A673 (cell line): ENCODE measurements around the gene COG6. TPM values are rescaled to one million over a fixed set of nuclear protein-coding genes. Genes with fewer than 3 reads are reported as not detected.

Source experiments
- BruUV-seq: library from RNA; stranded (reverse); fragments of 400-500 nt; replicated peaks from 2 replicates; lab custom pipeline; 2021; lab: Mats Ljungman, UMichigan
- CTCF ChIA-PET: fragments of 300-600 bp; sonication (Branson Sonifier 250); formaldehyde crosslinking; loops from one replicate; lab custom pipeline; 2022; ENCODE audit warnings: antibody characterized with exemption; lab: Charles Lee
- POLR2A ChIA-PET: fragments of 300-600 bp; sonication (Branson Sonifier 250); formaldehyde crosslinking; loops from one replicate; lab custom pipeline; 2022; ENCODE audit warnings: antibody characterized with exemption; ENCODE audit not compliant: low non-redundant PET; lab: Charles Lee
- DNase-seq: peaks from one replicate; pipeline ENCODE4 v3.0.0-alpha.2; 2015; ENCODE audit warnings: low spot score
- H3K27ac ChIP-seq: fragments of 200-600 bp; sonication (generic); 2 replicates; pipeline ENCODE4 v1.5.1; 2016; ENCODE audit warnings: mixed run types, low read depth, mild to moderate bottlenecking, mixed read lengths, antibody characterized with exemption, low read length; ENCODE audit not compliant: poor library complexity, severe bottlenecking
- H3K27me3 ChIP-seq: fragments of 200-600 bp; sonication (generic); replicated peaks from 2 replicates; pipeline ENCODE4 v1.6.1; 2017; ENCODE audit warnings: mixed run types, low read depth, mild to moderate bottlenecking, mixed read lengths, antibody characterized with exemption, low read length; ENCODE audit not compliant: insufficient read depth, poor library complexity
- H3K36me3 ChIP-seq: fragments of 200-600 bp; sonication (generic); 2 replicates; pipeline ENCODE4 v1.6.1; 2016; ENCODE audit warnings: mixed run types, mild to moderate bottlenecking, mixed read lengths, antibody characterized with exemption, low read length; ENCODE audit not compliant: insufficient read depth, poor library complexity, severe bottlenecking
- H3K4me1 ChIP-seq: fragments of 200-600 bp; sonication (generic); 2 replicates; pipeline ENCODE4 v1.6.1; 2017; ENCODE audit warnings: mixed run types, mild to moderate bottlenecking, mixed read lengths, antibody characterized with exemption, low read length; ENCODE audit not compliant: insufficient read depth, poor library complexity, severe bottlenecking
- H3K4me3 ChIP-seq: fragments of 200-600 bp; sonication (generic); 2 replicates; pipeline ENCODE4 v1.5.1; 2016; ENCODE audit warnings: low read depth, mixed run types, mild to moderate bottlenecking, mixed read lengths, low read length; ENCODE audit not compliant: poor library complexity, severe bottlenecking
- H3K9me3 ChIP-seq: fragments of 200-600 bp; sonication (generic); 2 replicates; pipeline ENCODE4 v1.6.1; 2016; ENCODE audit warnings: mixed run types, low read depth, mild to moderate bottlenecking, mixed read lengths, antibody characterized with exemption, low read length; ENCODE audit not compliant: poor library complexity, severe bottlenecking
- CTCF ChIP-seq: fragments of 300-800, 200-600 bp; sonication (generic); conservative IDR thresholded peaks from 2 replicates; pipeline ENCODE4 v1.5.1; 2017; ENCODE audit warnings: low read depth, mild to moderate bottlenecking, antibody characterized with exemption, low read length, moderate library complexity, mixed read lengths
- EZH2 ChIP-seq: fragments of 200-600 bp; sonication (generic); IDR thresholded peaks from 2 replicates; pipeline ENCODE4 v1.6.1; 2017; ENCODE audit warnings: borderline replicate concordance, low read depth, mild to moderate bottlenecking, mixed read lengths, antibody characterized with exemption, low read length; ENCODE audit not compliant: poor library complexity, severe bottlenecking
- intact Hi-C: fragments of 100-400 bp; cut with micrococcal nuclease; formaldehyde crosslinking; loops from one replicate; pipeline ENCODE4 v1.10.0; 2022; ENCODE audit not compliant: unreplicated experiment
- total RNA-seq: library from RNA; stranded (reverse); gene quantifications from 2 replicates; pipeline ENCODE4 v1.2.3, GENCODE V29; 2021

The COG6 gene
- total RNA-seq, 1 experiment from 2014 or later = 33.6 TPM

DNA sequence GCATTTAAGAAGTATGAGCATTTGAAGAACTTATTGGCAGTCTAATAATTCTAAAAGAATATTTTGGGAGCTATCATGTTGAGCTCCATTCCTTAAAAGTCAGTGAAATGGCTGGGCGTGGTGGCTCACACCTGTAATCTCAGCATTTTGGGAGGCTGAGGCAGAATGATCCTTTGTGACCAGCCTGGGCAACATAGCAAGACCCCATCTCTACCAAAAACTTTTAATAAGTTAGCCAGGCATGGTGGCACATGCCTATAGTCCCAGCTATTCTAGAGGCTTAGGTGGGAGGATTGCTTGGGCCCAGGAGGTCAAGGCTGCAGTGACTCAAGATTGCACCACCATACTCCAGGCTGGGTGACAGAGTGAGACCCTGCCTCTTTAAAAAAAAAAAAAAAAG, 8.0 kb downstream of the COG6 start:
- ChIA-PET CTCF (no interaction called here), POLR2A (no interaction called here)
- TF ChIP-seq CTCF (no peak), EZH2 (no peak)
- Histone ChIP-seq H3K4me1 (no peaks in the 10 kb centered on the region), H3K27ac (no peak overlapping the region), H3K9me3 (no peaks in the 10 kb centered on the region), H3K36me3 (peaks cover 14% of the 10 kb centered on the region), H3K4me3 (no peak overlapping the region), H3K27me3 (no peaks in the 10 kb centered on the region)
- DNase-seq = no peak
- intact Hi-C loops = no loop called here
- BruUV-seq = no TSS peak

DNA sequence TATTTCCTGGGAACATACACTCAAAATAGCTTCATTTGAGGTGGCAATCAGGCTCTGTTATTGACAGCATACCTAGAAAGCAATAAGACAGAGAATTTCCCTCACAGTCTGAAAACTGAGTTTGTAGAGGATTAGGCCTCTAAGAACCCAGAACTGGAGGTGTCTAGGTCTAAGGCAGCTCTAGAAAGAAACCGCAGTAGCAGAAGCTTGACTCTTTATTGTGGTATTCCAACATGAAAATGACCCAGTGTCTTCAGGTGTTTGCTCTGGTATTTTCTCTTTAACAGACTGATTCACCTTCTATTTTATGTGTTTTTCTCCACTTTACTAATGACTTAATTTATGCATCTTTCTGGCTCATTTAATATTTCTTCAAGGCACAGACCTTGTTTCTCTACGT, 8.5 kb downstream of the COG6 start:
- no peaks in the 10 kb centered on the region for H3K4me1 ChIP-seq
- POLR2A ChIA-PET = no interaction called here
- TF ChIP-seq EZH2 (no peak), CTCF (no peak)
- intact Hi-C loops = no loop called here
- no peak for DNase-seq
- H3K9me3 ChIP-seq = no peaks in the 10 kb centered on the region
- CTCF ChIA-PET = no interaction called here
- BruUV-seq = no TSS peak
- H3K4me3 ChIP-seq = no peak overlapping the region
- peaks cover 14% of the 10 kb centered on the region for H3K36me3 ChIP-seq
- H3K27me3 ChIP-seq = no peaks in the 10 kb centered on the region
- no peak overlapping the region for H3K27ac ChIP-seq

- Histone ChIP-seq H3K4me3 (no peak overlapping the region), H3K27ac (no peak overlapping the region), H3K4me1 (peaks cover 8% of the 10 kb centered on the region), H3K9me3 (no peaks in the 10 kb centered on the region), H3K27me3 (no peaks in the 10 kb centered on the region), H3K36me3 (peaks cover 12% of the 10 kb centered on the region)
- no peak for DNase-seq
- no peak for TF ChIP-seq EZH2
- TF ChIP-seq CTCF = no peak
- POLR2A ChIA-PET = no interaction called here
- intact Hi-C loops = no loop called here
- CTCF ChIA-PET = no interaction called here
- no TSS peak for BruUV-seq
Measured at GRCh38 chr13:39665763-39666162, 10.3 kb downstream of the COG6 start.
